ENCODE measurements around the gene KXD1.

Gene KXD1

GRCh38 chr19:18611327-18612050 lies 53.8 kb downstream of the KXD1 start:
- no peak overlapping the region for H3K4me3 ChIP-seq (ENCODE audit: low read depth, low read length)
- no peak for DNase-seq (ENCODE audit: low read depth)
- no peak for TF ChIP-seq CTCF (conservative IDR thresholded peaks at IDR 0.05; ENCODE audit: low read depth, low read length)

DNA sequence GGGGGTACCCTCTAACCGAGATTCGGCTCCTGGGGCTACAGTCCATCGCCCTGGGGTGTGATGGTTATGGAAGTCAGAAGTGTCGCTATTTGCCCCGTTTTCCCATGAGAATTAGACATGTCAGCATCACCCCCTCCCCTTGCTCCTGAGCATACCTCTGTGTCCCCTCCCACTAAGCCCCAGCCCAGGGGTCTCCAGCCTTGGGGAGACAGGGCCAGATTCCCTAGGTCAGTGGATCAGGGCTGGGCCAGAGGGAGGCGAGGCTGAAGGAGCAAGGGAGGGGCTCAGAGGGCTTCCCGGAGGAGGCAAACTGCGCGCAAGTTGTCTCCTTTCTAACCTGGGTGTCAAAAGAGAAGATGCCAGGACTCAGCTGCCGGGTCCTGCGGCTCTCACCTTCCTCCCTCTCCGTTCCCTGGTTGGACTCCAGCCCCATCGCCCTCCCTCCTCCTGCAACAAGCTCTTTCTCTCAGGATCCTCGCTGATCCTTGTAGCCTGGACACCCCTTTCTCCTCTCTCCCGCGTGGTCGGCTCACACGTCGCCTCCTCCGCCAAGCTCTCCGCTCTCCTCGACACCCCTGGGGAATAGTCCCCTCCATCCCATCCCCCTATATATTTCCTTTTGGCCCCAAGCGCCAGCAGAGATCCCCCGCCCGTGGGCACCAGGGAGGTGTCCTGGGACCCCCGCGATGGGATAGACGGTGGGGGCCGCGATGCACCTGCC lies 54.5 kb downstream of the KXD1 start:
- H3K4me3 ChIP-seq (ENCODE audit: low read depth, low read length): no peak overlapping the region
- TF ChIP-seq CTCF (conservative IDR thresholded peaks at IDR 0.05; ENCODE audit: low read depth, low read length): no peak
- DNase-seq (ENCODE audit: low read depth): no peak

- DNase-seq (ENCODE audit: low read depth): no peak
- H3K4me3 ChIP-seq (ENCODE audit: low read depth, low read length): no peak within 1 kb of the TSS
- no peak for TF ChIP-seq CTCF (conservative IDR thresholded peaks at IDR 0.05; ENCODE audit: low read depth, low read length)
These were observed 55.3 kb downstream of the KXD1 start, which contains the start of gene TMEM59L for GRCh38 chr19:18612772-18613588. Gene TMEM59L (plus strand): TSS chr19:18612870. CDS start chr19:18612959, 89 bp downstream.

DNA sequence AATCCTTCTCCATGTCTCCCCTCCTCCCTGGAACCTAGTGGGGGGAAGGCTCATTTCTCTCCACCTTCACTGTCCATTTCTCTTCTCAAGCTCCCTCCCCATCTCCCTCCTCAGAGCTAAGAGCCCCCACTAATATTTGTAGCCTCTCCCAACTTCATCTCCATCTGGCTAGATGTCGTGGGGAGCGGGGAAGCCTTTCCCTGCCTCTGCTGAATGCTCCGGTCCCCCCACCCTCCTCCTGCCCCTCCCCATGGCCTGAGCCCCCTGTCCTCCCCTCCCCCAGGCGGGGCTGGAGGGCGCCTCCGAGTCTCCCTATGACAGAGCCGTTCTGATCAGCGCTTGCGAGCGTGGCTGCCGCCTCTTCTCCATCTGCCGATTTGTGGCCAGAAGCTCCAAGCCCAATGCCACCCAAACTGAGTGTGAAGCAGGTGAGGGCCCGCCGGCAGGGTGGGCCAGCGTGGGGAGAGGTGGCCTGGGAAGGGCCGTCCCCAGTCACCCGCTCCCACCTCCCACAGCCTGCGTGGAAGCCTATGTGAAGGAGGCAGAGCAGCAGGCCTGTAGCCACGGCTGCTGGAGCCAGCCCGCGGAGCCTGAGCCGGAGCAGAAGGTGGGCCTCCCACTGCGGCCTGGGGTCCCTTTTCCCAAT lies 56.0 kb downstream of the KXD1 start:
- no peak for TF ChIP-seq CTCF (conservative IDR thresholded peaks at IDR 0.05; ENCODE audit: low read depth, low read length)
- no peak for DNase-seq (ENCODE audit: low read depth)
- H3K4me3 ChIP-seq (ENCODE audit: low read depth, low read length): no peak overlapping the region

DNA sequence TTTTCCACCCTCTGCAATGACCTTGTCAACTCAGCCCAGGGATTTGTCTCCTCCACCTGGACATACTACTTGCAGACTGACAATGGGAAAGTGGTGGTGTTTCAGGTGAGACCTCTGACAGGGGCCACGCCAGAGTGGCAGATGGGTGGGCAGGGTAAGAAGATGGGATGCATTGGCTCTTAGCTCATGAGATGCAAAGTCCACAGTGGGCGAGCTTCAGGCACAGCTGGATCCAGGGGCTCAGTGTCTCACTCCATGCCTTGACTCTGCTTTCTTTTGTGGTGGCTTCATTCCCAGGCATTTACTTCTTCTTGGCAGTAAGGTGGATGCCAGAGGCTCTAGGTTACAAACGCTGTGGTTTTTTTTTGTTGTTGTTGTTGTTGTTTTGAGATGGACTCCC lies 58.4 kb downstream of the KXD1 start:
- no peak overlapping the region for H3K4me3 ChIP-seq (ENCODE audit: low read depth, low read length)
- DNase-seq (ENCODE audit: low read depth): no peak
- no peak for TF ChIP-seq CTCF (conservative IDR thresholded peaks at IDR 0.05; ENCODE audit: low read depth, low read length)

DNA sequence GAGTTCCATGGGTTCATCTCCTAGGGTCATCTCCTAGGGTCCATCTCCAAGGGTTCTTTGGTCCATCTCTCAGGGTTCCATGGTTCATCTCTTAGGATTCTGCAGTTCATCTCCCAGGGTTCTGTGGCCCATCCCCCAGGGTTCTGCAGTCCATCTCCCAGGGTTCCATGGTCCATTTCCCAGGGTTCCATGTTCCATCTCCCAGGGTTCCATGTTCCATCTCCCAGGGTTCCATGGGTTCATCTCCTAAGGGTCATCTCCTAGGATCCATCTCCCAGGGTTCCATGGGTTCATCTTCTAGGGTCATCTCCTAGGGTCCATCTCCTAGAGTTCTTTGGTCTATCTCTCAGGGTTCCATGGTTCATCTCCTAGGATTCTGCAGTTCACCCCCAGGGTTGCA lies 59.9 kb downstream of the KXD1 start:
- no peak for DNase-seq (ENCODE audit: low read depth)
- no peak for TF ChIP-seq CTCF (conservative IDR thresholded peaks at IDR 0.05; ENCODE audit: low read depth, low read length)
- no peak overlapping the region for H3K4me3 ChIP-seq (ENCODE audit: low read depth, low read length)
